Mesendoderm (in vitro differentiated cells): ENCODE results near the gene STAP2.
A peak's percentile ranks its signal among the peaks of the same experiment; 100 is the strongest.

ENCODE experiments used
- DNase-seq: peaks from one replicate; pipeline ENCODE4 v3.0.0; 2013
- H2AK5ac ChIP-seq: 2 replicates; pipeline ENCODE4 v1.6.1; 2013; ENCODE audit warnings: low read length, inconsistent platforms
- H2BK120ac ChIP-seq: 2 replicates; pipeline ENCODE4 v1.6.1; 2013; ENCODE audit warnings: low read depth, mild to moderate bottlenecking, low read length, moderate library complexity, mixed read lengths
- H2BK15ac ChIP-seq: replicated peaks from 2 replicates; pipeline ENCODE4 v1.6.1; 2013; ENCODE audit warnings: low read depth, mild to moderate bottlenecking, moderate library complexity
- H2BK5ac ChIP-seq: 2 replicates; pipeline ENCODE4 v1.6.1; 2013; ENCODE audit warnings: low read length, inconsistent platforms
- H3K18ac ChIP-seq: 2 replicates; pipeline ENCODE4 v1.6.1; 2013; ENCODE audit warnings: mild to moderate bottlenecking, low read length, mixed read lengths
- H3K23ac ChIP-seq: one replicate; pipeline ENCODE4 v1.6.1; 2013; ENCODE audit warnings: low read length
- H3K27ac ChIP-seq: 2 replicates; pipeline ENCODE4 v1.5.1; 2013; ENCODE audit warnings: low read depth, mild to moderate bottlenecking, inconsistent platforms, low read length, moderate library complexity
- H3K27me3 ChIP-seq: 2 replicates; pipeline ENCODE4 v1.6.1; 2013; ENCODE audit warnings: low read length, control low read depth, mild to moderate bottlenecking, inconsistent platforms; ENCODE audit not compliant: insufficient read depth, poor library complexity
- H3K36me3 ChIP-seq: 2 replicates; pipeline ENCODE4 v1.6.1; 2013; ENCODE audit warnings: low read length, inconsistent platforms; ENCODE audit not compliant: control insufficient read depth, insufficient read depth
- H3K4ac ChIP-seq: one replicate; pipeline ENCODE4 v1.6.1; 2013; ENCODE audit warnings: low read depth, mild to moderate bottlenecking, low read length, moderate library complexity
- H3K4me1 ChIP-seq: 2 replicates; pipeline ENCODE4 v1.6.1; 2013; ENCODE audit warnings: low read depth, low read length, inconsistent platforms; ENCODE audit not compliant: control insufficient read depth
- H3K4me2 ChIP-seq: 2 replicates; pipeline ENCODE4 v1.6.1; 2013; ENCODE audit warnings: low read length
- H3K4me3 ChIP-seq: 2 replicates; pipeline ENCODE4 v1.5.1; 2013; ENCODE audit warnings: mild to moderate bottlenecking, low read length
- H3K56ac ChIP-seq: one replicate; pipeline ENCODE4 v1.6.1; 2013; ENCODE audit warnings: low read length
- H3K79me1 ChIP-seq: 2 replicates; pipeline ENCODE4 v1.6.1; 2013; ENCODE audit warnings: low read length, inconsistent platforms
- H3K79me2 ChIP-seq: 2 replicates; pipeline ENCODE4 v1.6.1; 2013; ENCODE audit warnings: mild to moderate bottlenecking, low read length; ENCODE audit not compliant: control insufficient read depth, insufficient read depth
- H3K9ac ChIP-seq: 2 replicates; pipeline ENCODE4 v1.6.1; 2013; ENCODE audit warnings: low read length, inconsistent platforms
- H4K5ac ChIP-seq: one replicate; pipeline ENCODE4 v1.6.1; 2013; ENCODE audit warnings: low read length
- H4K8ac ChIP-seq: one replicate; pipeline ENCODE4 v1.6.1; 2013; ENCODE audit warnings: low read depth, mild to moderate bottlenecking, control low read depth, low read length, moderate library complexity
- WGBS: extraction: QIAGEN DNeasy Blood & Tissue Kit; methylation state at CpG from one replicate; pipeline ENCODE4 v1.1.7; 2013; ENCODE audit warnings: low lambda C conversion rate, missing lambda C conversion rate; ENCODE audit not compliant: insufficient coverage; ENCODE audit errors: extremely low coverage; 5-methylcytosine and 5-hydroxymethylcytosine counted together

STAP2 gene

GRCh38 chr19:4346020-4346383 is 7.4 kb upstream of the STAP2 start:
- Histone ChIP-seq H3K4me2 (no peak overlapping the region), H4K5ac (no peak overlapping the region), H3K79me1 (peaks cover 2% of the 10 kb centered on the region), H2AK5ac (no peak overlapping the region), H3K27ac (no peak overlapping the region), H2BK15ac (no peak overlapping the region), H3K27me3 (no peaks in the 10 kb centered on the region), H2BK120ac (no peak overlapping the region), H3K4me3 (no peak overlapping the region), H3K36me3 (peaks cover 3% of the 10 kb centered on the region), H4K8ac (no peak overlapping the region), H3K4ac (no peak overlapping the region), H3K4me1 (no peaks in the 10 kb centered on the region), H2BK5ac (no peak overlapping the region), H3K79me2 (no peaks in the 10 kb centered on the region), H3K9ac (no peak overlapping the region), H3K56ac (no peak overlapping the region), H3K18ac (no peak overlapping the region), H3K23ac (no peak overlapping the region)
- DNase-seq = no peak
- WGBS = no CpG with 5 or more reads among the region's 6 CpGs

- no CpG with 5 or more reads among the region's 15 CpGs for WGBS
- no peak for DNase-seq
- no peaks in the 10 kb centered on the region for H3K4me1 ChIP-seq
- no peak overlapping the region for H2AK5ac ChIP-seq
- no peak overlapping the region for H2BK120ac ChIP-seq
- no peak overlapping the region for H3K4me3 ChIP-seq
- no peak overlapping the region for H3K23ac ChIP-seq
- H4K5ac ChIP-seq = no peak overlapping the region
- H3K56ac ChIP-seq = no peak overlapping the region
- H3K9ac ChIP-seq = no peak overlapping the region
- H3K27ac ChIP-seq = no peak overlapping the region
- no peak overlapping the region for H3K4me2 ChIP-seq
- H3K27me3 ChIP-seq = no peaks in the 10 kb centered on the region
- no peak overlapping the region for H4K8ac ChIP-seq
- peaks cover 2% of the 10 kb centered on the region for H3K79me1 ChIP-seq
- no peak overlapping the region for H2BK5ac ChIP-seq
- no peak overlapping the region for H2BK15ac ChIP-seq
- no peaks in the 10 kb centered on the region for H3K79me2 ChIP-seq
- peaks cover 3% of the 10 kb centered on the region for H3K36me3 ChIP-seq
- H3K18ac ChIP-seq = no peak overlapping the region
- H3K4ac ChIP-seq = no peak overlapping the region
These were observed 6.9 kb upstream of the STAP2 start for GRCh38 chr19:4345342-4346019.

- Histone ChIP-seq H3K36me3 (no peaks in the 10 kb centered on the region), H3K27me3 (no peaks in the 10 kb centered on the region), H3K79me2 (no peaks in the 10 kb centered on the region), H2BK5ac (peak within 1 kb of the TSS; percentile 22), H4K8ac (peak within 1 kb of the TSS; percentile 99), H3K27ac (peak within 1 kb of the TSS; percentile 74), H3K4ac (peak within 1 kb of the TSS; percentile 99), H3K4me3 (peak within 1 kb of the TSS; percentile 78), H3K9ac (peak within 1 kb of the TSS; percentile 92), H2BK15ac (no peak within 1 kb of the TSS), H3K4me1 (no peaks in the 10 kb centered on the region), H3K18ac (peak within 1 kb of the TSS; percentile 98), H4K5ac (no peak within 1 kb of the TSS), H2BK120ac (peak within 1 kb of the TSS; percentile 84), H3K79me1 (peaks cover 2% of the 10 kb centered on the region), H2AK5ac (no peak within 1 kb of the TSS), H3K4me2 (peak within 1 kb of the TSS; percentile 100), H3K23ac (no peak within 1 kb of the TSS), H3K56ac (peak within 1 kb of the TSS; percentile 91)
- no CpG with 5 or more reads among the region's 101 CpGs for WGBS
- peak; percentile 86 for DNase-seq
These were observed 5.0 kb upstream of the STAP2 start, which contains the start of gene MPND for GRCh38 chr19:4343370-4344307. Gene MPND (plus strand): TSS chr19:4343562. CDS start chr19:4343594, 32 bp downstream.

- peak overlapping the region; percentile 100 for H3K4me2 ChIP-seq
- peak overlapping the region; percentile 99 for H3K4ac ChIP-seq
- peak overlapping the region; percentile 92 for H3K9ac ChIP-seq
- H2BK5ac ChIP-seq = peak overlapping the region; percentile 22
- H3K18ac ChIP-seq = peak overlapping the region; percentile 98
- no peaks in the 10 kb centered on the region for H3K79me2 ChIP-seq
- no peak overlapping the region for H2BK15ac ChIP-seq
- no peak overlapping the region for H3K23ac ChIP-seq
- peak overlapping the region; percentile 74 for H3K27ac ChIP-seq
- peak overlapping the region; percentile 91 for H3K56ac ChIP-seq
- H3K36me3 ChIP-seq = no peaks in the 10 kb centered on the region
- H3K79me1 ChIP-seq = peaks cover 2% of the 10 kb centered on the region
- H4K8ac ChIP-seq = peak overlapping the region; percentile 99
- no peaks in the 10 kb centered on the region for H3K4me1 ChIP-seq
- DNase-seq = peak; percentile 100
- H3K27me3 ChIP-seq = no peaks in the 10 kb centered on the region
- peak overlapping the region; percentile 78 for H3K4me3 ChIP-seq
- no peak overlapping the region for H4K5ac ChIP-seq
- H2AK5ac ChIP-seq = no peak overlapping the region
- WGBS = no CpG with 5 or more reads among the region's 39 CpGs
- peak overlapping the region; percentile 84 for H2BK120ac ChIP-seq
These were observed 4.2 kb upstream of the STAP2 start for GRCh38 chr19:4342615-4343369.

GRCh38 chr19:4342314-4342614 is 3.6 kb upstream of the STAP2 start:
- WGBS = no CpG with 5 or more reads among the region's 10 CpGs
- peak overlapping the region; percentile 64 for H3K27ac ChIP-seq
- H3K27me3 ChIP-seq = no peaks in the 10 kb centered on the region
- H4K8ac ChIP-seq = peak overlapping the region; percentile 99
- H2BK120ac ChIP-seq = peak overlapping the region; percentile 84
- H3K79me1 ChIP-seq = peaks cover 2% of the 10 kb centered on the region
- peak overlapping the region; percentile 91 for H3K56ac ChIP-seq
- H3K4ac ChIP-seq = peak overlapping the region; percentile 99
- no peaks in the 10 kb centered on the region for H3K79me2 ChIP-seq
- DNase-seq = no peak
- peak overlapping the region; percentile 91 for H3K9ac ChIP-seq
- peak overlapping the region; percentile 98 for H3K18ac ChIP-seq
- no peak overlapping the region for H2AK5ac ChIP-seq
- H3K36me3 ChIP-seq = no peaks in the 10 kb centered on the region
- no peaks in the 10 kb centered on the region for H3K4me1 ChIP-seq
- no peak overlapping the region for H2BK15ac ChIP-seq
- peak overlapping the region; percentile 56 for H3K4me3 ChIP-seq
- peak overlapping the region; percentile 71 for H3K4me2 ChIP-seq
- no peak overlapping the region for H2BK5ac ChIP-seq
- H4K5ac ChIP-seq = no peak overlapping the region
- H3K23ac ChIP-seq = no peak overlapping the region
